Common myeloid progenitor, CD34-positive (primary cell): ENCODE data around the gene AGPAT3.

Source experiments
- CTCF ChIA-PET: fragments of 350-600 bp; sonication (Branson Sonifier 250); formaldehyde crosslinking; loops from one replicate; lab custom pipeline; 2021; ENCODE audit warnings: antibody characterized with exemption; lab: Charles Lee
- POLR2A ChIA-PET: fragments of 350-600 bp; sonication (Branson Sonifier 250); formaldehyde crosslinking; loops from one replicate; lab custom pipeline; 2021; ENCODE audit warnings: antibody characterized with exemption; lab: Charles Lee
- DNase-seq, 3 donors: peaks; one replicate each; pipeline versions ENCODE4 v3.0.0 to v3.0.0-alpha.2; 2013
- H3K27ac ChIP-seq, 2 experiments: 1 replicate in 1 of 2; 2 replicates in 1 of 2; pipeline ENCODE4 v1.7.0; 2013; ENCODE audit warnings: inconsistent platforms in 2 of 2, low read length in 2 of 2, mild to moderate bottlenecking in 2 of 2, low read depth in 1 of 2, moderate library complexity in 1 of 2; ENCODE audit not compliant: severe bottlenecking in 2 of 2, insufficient read depth in 1 of 2, poor library complexity in 1 of 2
- H3K27me3 ChIP-seq, 5 experiments: replicated peaks in 2 of 5; 1 replicate in 3 of 5; 2 replicates in 2 of 5; pipeline versions ENCODE4 v1.6.1 to v1.7.0; 2013; ENCODE audit warnings: low read length in 4 of 5, mild to moderate bottlenecking in 2 of 5, moderate library complexity in 2 of 5, inconsistent platforms in 1 of 5; ENCODE audit not compliant: insufficient read depth in 5 of 5, control insufficient read depth in 4 of 5
- H3K36me3 ChIP-seq, 4 experiments: 1 replicate in 2 of 4; 2 replicates in 2 of 4; pipeline versions ENCODE4 v1.6.1 to v1.7.0; 2013; ENCODE audit warnings: low read length in 3 of 4, control low read depth in 1 of 4, mild to moderate bottlenecking in 1 of 4; ENCODE audit not compliant: control insufficient read depth in 4 of 4, insufficient read depth in 4 of 4
- H3K4me1 ChIP-seq, 4 experiments: 1 replicate in 3 of 4; 2 replicates in 1 of 4; pipeline versions ENCODE4 v1.6.1 to v1.7.1; 2013; ENCODE audit warnings: low read length in 3 of 4, mild to moderate bottlenecking in 3 of 4, control low read depth in 1 of 4, inconsistent platforms in 1 of 4, moderate library complexity in 1 of 4; ENCODE audit not compliant: control insufficient read depth in 4 of 4, insufficient read depth in 4 of 4; ENCODE audit errors: control extremely low read depth in 1 of 4
- H3K4me3 ChIP-seq, 7 experiments: 1 replicate in 4 of 7; 2 replicates in 3 of 7; pipeline versions ENCODE4 v1.5.1 to v1.7.0; 2013; ENCODE audit warnings: mild to moderate bottlenecking in 7 of 7, low read length in 6 of 7, moderate library complexity in 6 of 7, inconsistent platforms in 2 of 7, low read depth in 2 of 7, control low read depth in 1 of 7; ENCODE audit not compliant: insufficient read depth in 4 of 7, control insufficient read depth in 1 of 7; ENCODE audit errors: extremely low read depth in 1 of 7
- H3K9me3 ChIP-seq, 5 experiments: 1 replicate in 4 of 5; 2 replicates in 1 of 5; pipeline versions ENCODE4 v1.6.1 to v1.7.1; 2013; ENCODE audit warnings: low read length in 4 of 5, mild to moderate bottlenecking in 2 of 5, inconsistent platforms in 1 of 5, low read depth in 1 of 5, moderate library complexity in 1 of 5; ENCODE audit not compliant: control insufficient read depth in 4 of 5, insufficient read depth in 2 of 5; ENCODE audit errors: control extremely low read depth in 1 of 5
- WGBS: methylation state at CpG from one replicate; pipeline ENCODE4 v1.1.5; 2013; ENCODE audit not compliant: insufficient coverage; 5-methylcytosine and 5-hydroxymethylcytosine counted together

Gene AGPAT3

DNA sequence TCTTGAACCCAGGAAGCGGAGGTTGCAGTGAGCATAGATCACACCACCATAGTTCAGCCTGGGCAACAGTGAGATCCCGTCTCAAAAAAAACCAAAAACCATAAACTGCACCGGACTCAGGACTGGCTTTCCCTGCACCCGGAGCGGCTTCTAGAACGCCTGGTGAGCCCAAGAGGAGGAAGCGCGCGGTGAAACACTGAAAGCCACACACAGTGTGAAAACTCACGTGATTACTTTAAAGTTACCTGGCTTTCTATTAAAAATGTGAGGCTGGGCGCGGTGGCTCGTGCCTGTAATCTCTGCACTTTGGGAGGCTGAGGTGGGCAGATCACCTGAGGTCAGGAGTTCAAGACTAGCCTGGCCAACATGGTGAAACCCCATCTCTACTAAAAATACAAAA, 140.0 kb downstream of the AGPAT3 start:
- DNase-seq: no peak
- Histone ChIP-seq H3K36me3 (peaks cover 0 to 5% (median 0%) of the 10 kb centered on the region in 4 experiments), H3K27me3 (no peaks in the 10 kb centered on the region), H3K9me3 (no peaks in the 10 kb centered on the region), H3K27ac (no peak overlapping the region), H3K4me1 (peaks cover 0 to under 1% (median 0%) of the 10 kb centered on the region in 4 experiments), H3K4me3 (no peak overlapping the region)
- POLR2A ChIA-PET: no interaction called here
- CTCF ChIA-PET: interaction anchor here (1.3 kb wide), 1 partner anchor 17 kb away, joined by 3 read pairs; no protein-coding TSS in a partner anchor
- over 99% methylated on average over 12 of the region's 13 CpGs for WGBS

DNA sequence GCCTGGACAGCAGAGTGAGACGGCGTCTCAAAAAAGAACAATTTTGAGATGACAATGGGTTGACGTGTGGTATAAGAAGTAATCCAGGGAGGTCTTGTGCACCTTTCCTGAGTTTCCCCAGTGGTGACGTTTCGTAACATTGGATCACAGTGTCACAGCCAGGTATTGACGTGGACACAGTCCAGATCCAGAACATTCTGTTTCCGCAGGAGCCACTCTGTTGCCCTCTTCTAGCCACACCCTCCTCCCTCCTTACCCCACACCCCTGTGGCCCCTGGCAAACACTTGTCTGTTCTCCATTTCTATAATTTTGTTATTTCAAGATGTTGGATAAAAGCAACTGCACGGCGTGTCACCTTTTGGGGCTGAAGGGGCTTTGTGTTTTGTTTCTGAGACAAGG, 140.6 kb downstream of the AGPAT3 start:
- ChIA-PET CTCF (no interaction called here), POLR2A (no interaction called here)
- DNase-seq: no peak
- Histone ChIP-seq H3K27me3 (no peaks in the 10 kb centered on the region), H3K36me3 (peaks cover 0 to 5% (median 0%) of the 10 kb centered on the region in 4 experiments), H3K27ac (no peak overlapping the region), H3K9me3 (no peaks in the 10 kb centered on the region), H3K4me3 (no peak overlapping the region), H3K4me1 (peaks cover 0 to 6% (median 3%) of the 10 kb centered on the region in 4 experiments)
- WGBS: 98% methylated on average over 6 of the region's 9 CpGs

DNA sequence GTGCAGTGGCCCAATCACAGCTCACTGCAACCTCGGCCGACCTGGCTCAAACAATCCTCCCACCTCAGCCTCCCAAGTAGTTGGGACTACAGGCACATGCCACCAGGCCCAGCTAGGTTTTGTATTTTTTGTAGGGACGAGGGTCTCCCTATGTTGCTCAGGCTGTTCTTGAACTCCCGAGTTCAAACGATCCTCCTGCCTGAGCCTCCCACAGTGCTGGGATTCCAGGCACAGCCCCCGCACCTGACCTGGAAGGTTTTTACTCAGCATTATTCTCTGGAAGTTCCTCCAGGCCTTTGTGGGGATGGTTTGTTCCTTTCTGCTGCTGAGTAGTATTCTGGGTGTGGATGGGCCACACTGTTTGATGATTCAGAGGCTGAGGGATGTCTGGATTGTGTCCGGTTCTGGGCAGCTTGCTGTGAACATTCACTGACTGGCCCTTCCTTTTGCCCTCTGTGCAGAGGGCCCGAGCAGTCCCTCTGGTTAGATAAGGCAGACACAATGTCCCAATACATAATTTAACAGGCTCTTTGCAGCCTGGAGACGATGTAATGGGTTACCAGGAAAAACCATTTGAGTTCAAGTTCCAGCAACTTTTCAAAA, 141.1 kb downstream of the AGPAT3 start:
- CTCF ChIA-PET: no interaction called here
- DNase-seq: no peak
- no peak overlapping the region for H3K4me3 ChIP-seq
- no peaks in the 10 kb centered on the region for H3K9me3 ChIP-seq
- peaks cover 2 to 11% (median 7%) of the 10 kb centered on the region in 4 experiments for H3K4me1 ChIP-seq
- peaks cover 0 to 5% (median 0%) of the 10 kb centered on the region in 4 experiments for H3K36me3 ChIP-seq
- no peak overlapping the region for H3K27ac ChIP-seq
- no peaks in the 10 kb centered on the region for H3K27me3 ChIP-seq
- POLR2A ChIA-PET: no interaction called here
- 97% methylated on average over 7 of the region's 9 CpGs for WGBS

GRCh38 chr21:44006656-44007055, 141.6 kb downstream of the AGPAT3 start:
- WGBS: 94% methylated on average over 6 of the region's 8 CpGs
- Histone ChIP-seq H3K9me3 (no peaks in the 10 kb centered on the region), H3K4me3 (no peak overlapping the region), H3K27me3 (no peaks in the 10 kb centered on the region), H3K4me1 (peaks cover 5 to 15% (median 9%) of the 10 kb centered on the region in 4 experiments), H3K27ac (no peak overlapping the region), H3K36me3 (peaks cover 0 to 5% (median 0%) of the 10 kb centered on the region in 4 experiments)
- CTCF ChIA-PET: no interaction called here
- no peak for DNase-seq
- POLR2A ChIA-PET: no interaction called here

DNA sequence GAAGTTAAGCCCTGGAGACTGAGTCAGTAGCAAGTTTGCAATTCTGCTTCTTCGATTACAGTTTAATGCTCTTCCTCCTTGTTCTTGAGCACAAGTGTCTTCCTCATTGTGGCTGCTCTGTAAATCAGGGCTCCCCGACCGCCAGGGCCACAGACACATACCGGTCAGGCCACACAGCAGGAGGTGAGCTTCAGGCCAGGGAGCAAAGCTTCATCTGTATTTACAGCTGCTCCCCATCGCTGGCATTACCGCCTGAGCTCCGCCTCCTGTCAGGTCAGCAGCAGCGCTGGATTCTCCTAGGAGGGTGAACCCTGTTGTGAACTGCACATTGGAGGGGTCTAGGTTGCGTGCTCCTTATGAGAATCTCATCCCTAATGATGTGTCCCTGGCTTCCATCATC, 145.4 kb downstream of the AGPAT3 start:
- H3K4me3 ChIP-seq: no peak overlapping the region
- no peaks in the 10 kb centered on the region for H3K27me3 ChIP-seq
- peaks cover 14 to 42% (median 34%) of the 10 kb centered on the region in 4 experiments for H3K4me1 ChIP-seq
- WGBS: 78% methylated on average over 9 of the region's 9 CpGs
- no peaks in the 10 kb centered on the region for H3K9me3 ChIP-seq
- peak in 1 of 3 donors; percentile 12 for DNase-seq
- POLR2A ChIA-PET: no interaction called here
- CTCF ChIA-PET: interaction anchor here (0.8 to 1.7 kb wide), 2 partner anchors 12 to 16 kb away, joined by 3 read pairs; no protein-coding TSS in a partner anchor
- no peak overlapping the region for H3K27ac ChIP-seq
- H3K36me3 ChIP-seq: peaks cover 0 to 5% (median 0%) of the 10 kb centered on the region in 4 experiments

DNA sequence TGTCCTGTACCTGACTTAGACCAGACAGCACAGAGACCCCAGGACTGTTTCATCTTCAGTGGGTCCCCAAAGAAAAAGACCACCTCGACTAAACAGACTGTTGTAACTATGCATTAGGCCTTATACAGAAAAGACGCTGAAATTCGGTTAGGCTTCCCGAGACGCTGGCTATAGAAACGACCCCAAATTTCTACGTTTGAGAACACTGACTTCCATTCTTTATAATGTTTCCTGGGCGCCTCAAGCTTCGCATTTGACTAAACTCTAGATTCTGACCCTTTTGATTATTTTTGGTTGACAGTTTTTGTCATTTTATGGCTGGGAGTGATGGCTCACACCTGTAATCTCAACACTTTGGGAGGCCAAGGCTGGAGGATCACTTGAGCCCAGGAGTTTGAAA, 146.1 kb downstream of the AGPAT3 start:
- peak overlapping the region in 1 of 2 experiments; percentile 85 for H3K27ac ChIP-seq
- H3K27me3 ChIP-seq: no peaks in the 10 kb centered on the region
- H3K4me1 ChIP-seq: peaks cover 17 to 49% (median 41%) of the 10 kb centered on the region in 4 experiments
- H3K9me3 ChIP-seq: no peaks in the 10 kb centered on the region
- peak overlapping the region in 6 of 7 experiments; percentile 70 to 88 (median 82) for H3K4me3 ChIP-seq
- WGBS: 95% methylated on average over 7 of the region's 9 CpGs
- H3K36me3 ChIP-seq: peaks cover 0 to 5% (median 0%) of the 10 kb centered on the region in 4 experiments
- ChIA-PET POLR2A (no interaction called here), CTCF (interaction anchor here (0.8 to 1.7 kb wide), 2 partner anchors 13 to 17 kb away, joined by 3 read pairs; no protein-coding TSS in a partner anchor)
- no peak for DNase-seq
